H1 (cell line): ENCODE results near the gene ATP5ME. TPM values are rescaled to one million over a fixed set of nuclear protein-coding genes. Genes with fewer than 3 reads are reported as not detected.

Experiments used
- CTCF ChIA-PET: fragments of 300-600 bp; sonication (Branson Sonifier 250); formaldehyde crosslinking; loops from one replicate; lab custom pipeline; 2021; ENCODE audit not compliant: partially characterized antibody; lab: Charles Lee
- POLR2A ChIA-PET: fragments of 300-600 bp; sonication (Branson Sonifier 250); formaldehyde crosslinking; loops from one replicate; lab custom pipeline; 2021; ENCODE audit warnings: inconsistent platforms; ENCODE audit not compliant: partially characterized antibody; lab: Charles Lee
- DNase-seq, 2 experiments: peaks; one replicate each; pipeline versions ENCODE4 v3.0.0 to v3.0.0-alpha.2; 2010 to 2022; ENCODE audit warnings: low spot score in 2 of 2, low read depth in 1 of 2, mixed read lengths in 1 of 2
- FAIRE-seq: peaks from 2 replicates; lab custom pipeline; 2011; peaks lifted over from hg19 to GRCh38; lab: Jason Lieb, UNC
- H2AFZ ChIP-seq: 2 replicates; pipeline ENCODE4 v1.8.1; 2012; ENCODE audit warnings: low read length, inconsistent platforms
- H2AK5ac ChIP-seq: 2 replicates; pipeline ENCODE4 v1.6.1; 2013; ENCODE audit warnings: low read depth, low read length
- H2BK120ac ChIP-seq: replicated peaks from 2 replicates; pipeline ENCODE3; 2013; ENCODE audit warnings: low read depth, low read length, inconsistent platforms
- H2BK12ac ChIP-seq: 2 replicates; pipeline ENCODE4 v1.6.1; 2013; ENCODE audit warnings: low read depth, low read length
- H2BK15ac ChIP-seq: 2 replicates; pipeline ENCODE4 v1.6.1; 2013; ENCODE audit warnings: low read length
- H2BK20ac ChIP-seq: 2 replicates; pipeline ENCODE4 v1.6.1; 2013; ENCODE audit warnings: low read length
- H2BK5ac ChIP-seq: 2 replicates; pipeline ENCODE4 v1.6.1; 2013; ENCODE audit warnings: low read depth, low read length
- H3K14ac ChIP-seq: 2 replicates; pipeline ENCODE4 v1.6.1; 2013; ENCODE audit warnings: inconsistent platforms; ENCODE audit not compliant: insufficient read length
- H3K18ac ChIP-seq: 2 replicates; pipeline ENCODE4 v1.6.1; 2013; ENCODE audit warnings: low read length; ENCODE audit errors: extremely low read depth
- H3K23ac ChIP-seq: 2 replicates; pipeline ENCODE4 v1.6.1; 2013; ENCODE audit warnings: inconsistent platforms; ENCODE audit not compliant: insufficient read length
- H3K23me2 ChIP-seq: 2 replicates; pipeline ENCODE4 v1.6.1; 2013; ENCODE audit warnings: low read depth, low read length
- H3K27ac ChIP-seq: 2 replicates; pipeline ENCODE4 v1.6.1; 2011; ENCODE audit warnings: low read depth, low read length, inconsistent platforms
- H3K27me3 ChIP-seq, 4 experiments: replicated peaks in 1 of 4; 1 replicate in 1 of 4; 2 replicates in 3 of 4; pipeline versions ENCODE4 v1.6.1 to v1.8.1; 2011 to 2013; ENCODE audit warnings: low read length in 3 of 4, mild to moderate bottlenecking in 3 of 4, inconsistent platforms in 2 of 4, mixed read lengths in 2 of 4, moderate library complexity in 1 of 4; ENCODE audit not compliant: control insufficient read depth in 3 of 4, insufficient read depth in 3 of 4; ENCODE audit errors: extremely low read depth in 1 of 4
- H3K36me3 ChIP-seq, 4 experiments: 2 replicates each; pipeline versions ENCODE4 v1.6.1 to v1.8.1; 2011 to 2013; ENCODE audit warnings: mild to moderate bottlenecking in 4 of 4, low read length in 3 of 4, moderate library complexity in 2 of 4, control low read depth in 1 of 4, inconsistent platforms in 1 of 4; ENCODE audit not compliant: insufficient read depth in 4 of 4, control insufficient read depth in 2 of 4
- H3K4ac ChIP-seq: replicated peaks from 2 replicates; pipeline ENCODE3; 2013; ENCODE audit warnings: low read length, low read depth, mixed read lengths, inconsistent platforms; ENCODE audit not compliant: insufficient read length
- H3K4me1 ChIP-seq, 4 experiments: replicated peaks in 1 of 4; 1 replicate in 1 of 4; 2 replicates in 3 of 4; pipeline versions ENCODE4 v1.6.1 to v1.8.1; 2011 to 2013; ENCODE audit warnings: low read length in 3 of 4, inconsistent platforms in 2 of 4, mixed read lengths in 1 of 4; ENCODE audit not compliant: insufficient read depth in 4 of 4, control insufficient read depth in 3 of 4
- H3K4me2 ChIP-seq, 2 experiments: 2 replicates each; pipeline versions ENCODE4 v1.6.1 to v1.8.1; 2011 to 2013; ENCODE audit warnings: low read depth in 2 of 2, low read length in 2 of 2, control low read depth in 1 of 2, inconsistent platforms in 1 of 2, mild to moderate bottlenecking in 1 of 2; ENCODE audit not compliant: insufficient read depth in 1 of 2
- H3K4me3 ChIP-seq, 4 experiments: fragments of 200-600, 300-600 bp in 1 of 4; sonication (generic), shearing (Covaris generic), sonication (Bioruptor Twin) in 1 of 4; 2 replicates each; pipeline versions ENCODE4 v1.5.1 to v1.8.1; 2011 to 2016; ENCODE audit warnings: low read length in 4 of 4, low read depth in 3 of 4, control low read depth in 2 of 4, inconsistent platforms in 2 of 4, mild to moderate bottlenecking in 2 of 4, mixed read lengths in 1 of 4, moderate library complexity in 1 of 4; ENCODE audit not compliant: insufficient read depth in 2 of 4; ENCODE audit errors: extremely low read depth in 1 of 4
- H3K56ac ChIP-seq: replicated peaks from 2 replicates; pipeline ENCODE3; 2013; ENCODE audit warnings: low read depth, mild to moderate bottlenecking, mixed read lengths, low read length, inconsistent platforms; ENCODE audit not compliant: insufficient read length
- H3K79me1 ChIP-seq: 2 replicates; pipeline ENCODE4 v1.6.1; 2013; ENCODE audit warnings: low read depth, low read length, control low read depth
- H3K79me2 ChIP-seq, 2 experiments: 2 replicates each; pipeline versions ENCODE4 v1.6.1 to v1.8.1; 2012 to 2013; ENCODE audit warnings: low read length in 2 of 2, mild to moderate bottlenecking in 2 of 2, inconsistent platforms in 1 of 2; ENCODE audit not compliant: insufficient read depth in 2 of 2, control insufficient read depth in 1 of 2
- H3K9ac ChIP-seq, 4 experiments: replicated peaks in 1 of 4; 1 replicate in 1 of 4; 2 replicates in 3 of 4; pipeline versions ENCODE4 v1.6.1 to v1.8.1; 2011 to 2013; ENCODE audit warnings: low read depth in 3 of 4, low read length in 3 of 4, control low read depth in 2 of 4, mild to moderate bottlenecking in 2 of 4, moderate library complexity in 2 of 4, inconsistent platforms in 1 of 4; ENCODE audit errors: extremely low read depth in 1 of 4
- H3K9me3 ChIP-seq, 2 experiments: 2 replicates each; pipeline versions ENCODE4 v1.6.1 to v1.8.1; 2012 to 2013; ENCODE audit warnings: mild to moderate bottlenecking in 2 of 2, moderate library complexity in 2 of 2, control low read depth in 1 of 2, inconsistent platforms in 1 of 2, low read depth in 1 of 2, low read length in 1 of 2, mixed read lengths in 1 of 2; ENCODE audit not compliant: insufficient read depth in 2 of 2
- H4K20me1 ChIP-seq, 2 experiments: replicated peaks in 1 of 2; 2 replicates each; pipeline versions ENCODE3 to v1.8.1; 2011 to 2013; ENCODE audit warnings: inconsistent platforms in 2 of 2, low read length in 2 of 2, mild to moderate bottlenecking in 1 of 2; ENCODE audit not compliant: insufficient read depth in 2 of 2, control insufficient read depth in 1 of 2
- H4K5ac ChIP-seq: 2 replicates; pipeline ENCODE4 v1.6.1; 2013; ENCODE audit warnings: low read length, low read depth, mixed read lengths, inconsistent platforms; ENCODE audit not compliant: insufficient read length
- H4K8ac ChIP-seq: 2 replicates; pipeline ENCODE4 v1.8.0; 2013; ENCODE audit warnings: mild to moderate bottlenecking, moderate library complexity, low read length, inconsistent platforms; ENCODE audit not compliant: insufficient read depth; ENCODE audit errors: extremely low read depth
- H4K91ac ChIP-seq: replicated peaks from 2 replicates; pipeline ENCODE3; 2013; ENCODE audit warnings: low read length, mixed read lengths, inconsistent platforms; ENCODE audit not compliant: insufficient read length
- E2F6 ChIP-seq: IDR thresholded peaks from 2 replicates; pipeline ENCODE4 v1.6.1; 2012; ENCODE audit warnings: inconsistent platforms
- KDM4A ChIP-seq: IDR thresholded peaks from one replicate; pipeline ENCODE4 v1.7.1; 2012; ENCODE audit warnings: low read depth, mild to moderate bottlenecking, moderate library complexity, low read length, inconsistent platforms; ENCODE audit not compliant: severe bottlenecking
- POLR2A ChIP-seq, 2 experiments: IDR thresholded peaks; 1 replicate in 1 of 2; 2 replicates in 1 of 2; pipeline ENCODE4 v1.6.1; 2011; ENCODE audit warnings: low read depth in 2 of 2, low read length in 2 of 2, mild to moderate bottlenecking in 2 of 2; ENCODE audit errors: control extremely low read depth in 1 of 2
- POU5F1 ChIP-seq: IDR thresholded peaks from 2 replicates; pipeline ENCODE4 v1.6.1; 2011; ENCODE audit warnings: low read depth, mild to moderate bottlenecking, low read length, moderate library complexity
- RAD21 ChIP-seq, 2 experiments: IDR thresholded peaks in 1 of 2; conservative IDR thresholded peaks in 1 of 2; 2 replicates each; pipeline ENCODE4 v1.6.1; 2011; ENCODE audit warnings: low read depth in 2 of 2, low read length in 2 of 2, improper control_type of control experiment in 1 of 2, inconsistent platforms in 1 of 2, mild to moderate bottlenecking in 1 of 2, moderate library complexity in 1 of 2
- SIX5 ChIP-seq: IDR thresholded peaks from 2 replicates; pipeline ENCODE4 v1.6.1; 2011; ENCODE audit warnings: mild to moderate bottlenecking, low read depth, low read length
- SP4 ChIP-seq: IDR thresholded peaks from 2 replicates; pipeline ENCODE4 v1.6.1; 2012; ENCODE audit warnings: low read length, inconsistent platforms
- TCF12 ChIP-seq: IDR thresholded peaks from 2 replicates; pipeline ENCODE4 v1.6.1; 2011; ENCODE audit warnings: low read depth, mild to moderate bottlenecking, low read length
- WGBS, 2 experiments: shearing (Covaris generic) in 1 of 2; methylation state at CpG; one replicate each; pipeline versions ENCODE4 v1.1.6 to v1.1.7; 2013 to 2015; ENCODE audit warnings: low lambda C conversion rate in 2 of 2, mixed read lengths in 2 of 2, inconsistent platforms in 1 of 2, low coverage in 1 of 2, missing lambda C conversion rate in 1 of 2; ENCODE audit not compliant: insufficient replicate concordance in 2 of 2, insufficient coverage in 1 of 2, insufficient read length in 1 of 2; ENCODE audit errors: extremely low coverage in 1 of 2, missing lambda C conversion rate in 1 of 2; 5-methylcytosine and 5-hydroxymethylcytosine counted together
- polyA plus RNA-seq, 7 experiments: library from polyadenylated mRNA; depleted of rRNA in 3 of 7; stranded (reverse) in 5 of 7; unstranded in 2 of 7; fragments of >200 nt in 5 of 7; fragments of 200-250 nt in 2 of 7; gene quantifications; 1 replicate in 5 of 7; 2 replicates in 1 of 7; 4 replicates in 1 of 7; pipeline versions ENCODE4 v1.2.1 to v1.2.3, GENCODE V29; 2011 to 2013; ENCODE audit warnings: missing spikeins in 2 of 7, mixed read lengths in 2 of 7
- total RNA-seq: library from RNA; stranded (reverse); fragmentation: NEBNext Ultra II Directional; extraction: Animal tissue kit (Norgen Biotek cat#: 25700); gene quantifications from 2 replicates; pipeline ENCODE4 v1.2.1, GENCODE V29; 2021
- TF ChIP-seq, protein P1 (sequence below): IDR thresholded peaks from 2 replicates; pipeline ENCODE4 v1.6.1; 2012; ENCODE audit warnings: low read length, inconsistent platforms

ATP5ME gene
- total and polyA plus RNA-seq, 2 of the 8 experiments (the other 6 are each of a cell fraction or from before 2014, with no cell fraction given): 375 to 450 TPM

DNA sequence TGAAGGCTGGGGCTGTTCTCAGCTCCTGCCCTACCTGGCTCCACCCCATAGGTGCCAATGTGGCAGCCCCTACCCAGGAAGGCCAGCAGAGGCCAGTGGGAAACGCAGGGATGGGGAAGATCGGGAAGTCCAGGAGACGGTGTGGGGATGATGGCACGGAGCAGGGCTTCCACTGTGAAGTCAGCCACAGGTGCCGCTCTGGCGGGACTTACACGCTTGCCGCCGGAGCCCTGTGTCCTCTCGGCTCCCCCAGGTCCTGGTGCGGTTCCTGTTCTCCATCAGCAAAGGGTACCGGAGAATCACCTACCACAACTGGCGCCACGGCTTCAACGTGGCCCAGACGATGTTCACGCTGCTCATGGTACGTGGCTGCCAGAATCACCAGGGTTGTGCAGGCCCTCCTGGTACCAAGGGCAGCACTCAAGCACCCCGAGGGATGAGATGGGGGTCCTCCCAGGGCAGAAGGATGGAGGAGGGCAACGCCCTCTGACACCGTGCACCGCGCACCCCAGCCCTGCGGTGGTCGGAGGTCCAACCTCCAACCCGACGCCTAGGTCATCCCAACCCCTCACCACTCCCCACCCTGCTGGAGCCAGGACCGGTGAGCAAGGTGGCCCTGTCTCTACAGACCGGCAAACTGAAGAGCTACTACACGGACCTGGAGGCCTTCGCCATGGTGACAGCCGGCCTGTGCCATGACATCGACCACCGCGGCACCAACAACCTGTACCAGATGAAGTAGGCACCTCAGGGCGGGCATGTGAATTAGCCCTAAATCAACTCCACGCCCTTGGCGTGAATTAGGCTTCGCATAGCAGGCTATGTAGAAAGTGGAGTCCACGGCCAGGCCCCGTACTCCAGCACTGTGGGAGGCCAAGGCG, 12.0 kb downstream of the ATP5ME start:
- WGBS, 2 experiments: 91% methylated on average over 41 of the region's 42 CpGs; no CpG with 5 or more reads in 1 of the 2 experiments
- DNase-seq (no peak), FAIRE-seq (no peak)
- Histone ChIP-seq H3K79me2 (no peaks in the 10 kb centered on the region), H4K20me1 (peaks cover 0 to 19% of the 10 kb centered on the region in 2 experiments), H3K23me2 (peaks cover 7% of the 10 kb centered on the region; the same call in 1 of the 2 replicates), H2BK20ac (no peak overlapping the region), H3K4ac (no peak overlapping the region), H3K27ac (no peak overlapping the region), H3K79me1 (no peaks in the 10 kb centered on the region), H3K4me2 (no peak overlapping the region), H2AFZ (no peak overlapping the region), H3K23ac (no peak overlapping the region), H3K56ac (no peak overlapping the region), H3K14ac (no peak overlapping the region), H4K8ac (peak overlapping the region; percentile 77; the same call in 1 of the 2 replicates), H3K4me3 (no peak overlapping the region), H3K4me1 (no peaks in the 10 kb centered on the region; a peak in 1 of 7 replicates), H2BK120ac (no peak overlapping the region), H3K9me3 (no peaks in the 10 kb centered on the region), H4K91ac (no peak overlapping the region), H3K27me3 (no peaks in the 10 kb centered on the region), H3K18ac (no peak overlapping the region), H2BK5ac (no peak overlapping the region), H3K36me3 (no peaks in the 10 kb centered on the region; a peak in 1 of 8 replicates), H2BK15ac (no peak overlapping the region), H3K9ac (no peak overlapping the region), H2AK5ac (no peak overlapping the region), H4K5ac (no peak overlapping the region), H2BK12ac (no peak overlapping the region)
- POLR2A ChIA-PET: interaction anchor here (0.9 to 5.0 kb wide), 3 partner anchors 8 to 13 kb away, joined by 3 to 53 read pairs (median 11); partner anchors contain the start of genes ATP5ME and MYL5
- CTCF ChIA-PET: interaction anchor here (0.6 to 1.6 kb wide), 3 partner anchors 9 to 59 kb away, joined by 3 to 4 read pairs (median 3); no protein-coding TSS in a partner anchor
- TF ChIP-seq, protein P1, sequence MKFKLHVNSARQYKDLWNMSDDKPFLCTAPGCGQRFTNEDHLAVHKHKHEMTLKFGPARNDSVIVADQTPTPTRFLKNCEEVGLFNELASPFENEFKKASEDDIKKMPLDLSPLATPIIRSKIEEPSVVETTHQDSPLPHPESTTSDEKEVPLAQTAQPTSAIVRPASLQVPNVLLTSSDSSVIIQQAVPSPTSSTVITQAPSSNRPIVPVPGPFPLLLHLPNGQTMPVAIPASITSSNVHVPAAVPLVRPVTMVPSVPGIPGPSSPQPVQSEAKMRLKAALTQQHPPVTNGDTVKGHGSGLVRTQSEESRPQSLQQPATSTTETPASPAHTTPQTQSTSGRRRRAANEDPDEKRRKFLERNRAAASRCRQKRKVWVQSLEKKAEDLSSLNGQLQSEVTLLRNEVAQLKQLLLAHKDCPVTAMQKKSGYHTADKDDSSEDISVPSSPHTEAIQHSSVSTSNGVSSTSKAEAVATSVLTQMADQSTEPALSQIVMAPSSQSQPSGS: no peak
- TF ChIP-seq POU5F1: no peak
- TF ChIP-seq RAD21 (IDR thresholded peaks at IDR 0.05 in 1 of 2, conservative IDR thresholded peaks at IDR 0.05 in 1 of 2; ENCODE audit: low read depth in 2 of 2, low read length in 2 of 2): no peak
- no peak for TF ChIP-seq POLR2A (IDR thresholded peaks at IDR 0.05; ENCODE audit: control extremely low read depth in 1 of 2, low read depth in 2 of 2, low read length in 2 of 2)
- TF ChIP-seq SIX5: no peak
- TF ChIP-seq KDM4A: no peak
- no peak for TF ChIP-seq E2F6
- TF ChIP-seq SP4: no peak
- no peak for TF ChIP-seq TCF12
